GM23338 (cell line): Measurements from ENCODE around the gene PLXNA2. TPM values are rescaled to one million over a fixed set of nuclear protein-coding genes. Genes with fewer than 3 reads are reported as not detected.

ENCODE experiments used
- ETS1 ChIP-seq: IDR thresholded peaks from 2 replicates; pipeline ENCODE4 v1.6.1; 2016; ENCODE audit warnings: antibody characterized with exemption
- JUNB ChIP-seq: IDR thresholded peaks from one replicate; pipeline ENCODE4 v1.6.1; 2016; ENCODE audit warnings: antibody characterized with exemption; ENCODE audit not compliant: unreplicated experiment
- REST ChIP-seq: IDR thresholded peaks from one replicate; pipeline ENCODE4 v1.6.1; 2018; ENCODE audit warnings: antibody characterized with exemption; ENCODE audit not compliant: unreplicated experiment
- ZNF331 ChIP-seq: fragments of 250-450 bp; sonication (Bioruptor Pico); IDR thresholded peaks from 2 replicates; pipeline ENCODE4 v1.5.0; 2020; ENCODE audit warnings: low read depth, mild to moderate bottlenecking, moderate library complexity
- ZNF462 ChIP-seq: fragments of 250-450 bp; sonication (Bioruptor Pico); IDR thresholded peaks from 2 replicates; pipeline ENCODE4 v1.5.0; 2020; ENCODE audit warnings: mild to moderate bottlenecking, moderate library complexity
- polyA plus RNA-seq: library from polyadenylated mRNA; unstranded; fragments of >200 nt; fragmentation: Nextera tagmentation; extraction: Ambion mirVana; gene quantifications from 2 replicates; pipeline ENCODE4 v1.2.1, GENCODE V29; 2016
- total RNA-seq: library from RNA; depleted of rRNA; stranded (reverse); fragments of >200 nt; shearing (Covaris generic); gene quantifications from 2 replicates; pipeline ENCODE4 v1.2.3, GENCODE V29; 2014

The PLXNA2 gene
- total and polyA plus RNA-seq, 2 experiments from 2014 or later, result 0.40 to 1.8 TPM

- no peak for TF ChIP-seq ZNF462 (CRISPR knock-in tag)
- TF ChIP-seq JUNB, result no peak
- no peak for TF ChIP-seq ZNF331
- no peak for TF ChIP-seq REST
- TF ChIP-seq ETS1, result no peak
Observed at GRCh38 chr1:208048904-208049303, 195.3 kb downstream of the PLXNA2 start (continued).
